GM18951 (cell line): ENCODE measurements around the gene ZBTB37.
"Not testable (repeated sequence)": the region's sequence is repeated elsewhere in the genome, so short reads cannot be mapped to it uniquely, and the experiment has no call there.

Experiments
- POLR2A ChIP-seq: IDR thresholded peaks from 4 replicates; pipeline ENCODE4 v1.6.1; 2011; ENCODE audit warnings: mild to moderate bottlenecking; ENCODE audit not compliant: insufficient read length, insufficient read depth; ENCODE audit errors: extremely low read depth
- in situ Hi-C: fragments of 300-500 bp; cut with MboI; formaldehyde crosslinking; loops from one replicate; pipeline ENCODE4 v1.12.0; 2022; ENCODE audit warnings: low sequenced_read_pairs, mixed read lengths, inconsistent platforms; ENCODE audit not compliant: unreplicated experiment

ZBTB37 gene

GRCh38 chr1:173871091-173871490 is 2.9 kb downstream of the ZBTB37 start:
- in situ Hi-C loops = no loop called here
- no peak for TF ChIP-seq POLR2A

- no peak for TF ChIP-seq POLR2A
- in situ Hi-C loops = no loop called here
Observed at GRCh38 chr1:173871500-173871899, 3.3 kb downstream of the ZBTB37 start.

GRCh38 chr1:173876732-173877131 is 8.6 kb downstream of the ZBTB37 start:
- no peak for TF ChIP-seq POLR2A
- in situ Hi-C loops = no loop called here

GRCh38 chr1:173878251-173878650 is 10.1 kb downstream of the ZBTB37 start:
- in situ Hi-C loops = no loop called here

GRCh38 chr1:173881117-173881516 is 12.9 kb downstream of the ZBTB37 start:
- in situ Hi-C loops = not testable (repeated sequence)

More at GRCh38 chr1:173878251-173878650, 10.1 kb downstream of the ZBTB37 start:
- no peak for TF ChIP-seq POLR2A

GRCh38 chr1:173884701-173885100 is 16.5 kb downstream of the ZBTB37 start:
- in situ Hi-C loops = no loop called here
- no peak for TF ChIP-seq POLR2A

- TF ChIP-seq POLR2A = no peak
- in situ Hi-C loops = no loop called here
Observed at GRCh38 chr1:173886746-173887611, 18.8 kb downstream of the ZBTB37 start.

GRCh38 chr1:173887627-173888026 is 19.4 kb downstream of the ZBTB37 start:
- no peak for TF ChIP-seq POLR2A
- in situ Hi-C loops = no loop called here

GRCh38 chr1:173888749-173889148 is 20.6 kb downstream of the ZBTB37 start:
- TF ChIP-seq POLR2A = no peak
- in situ Hi-C loops = no loop called here

- TF ChIP-seq POLR2A = no peak
- in situ Hi-C loops = no loop called here
Observed at GRCh38 chr1:173889885-173890284, 21.7 kb downstream of the ZBTB37 start.

GRCh38 chr1:173893611-173894010 is 25.4 kb downstream of the ZBTB37 start:
- in situ Hi-C loops = no loop called here
- no peak for TF ChIP-seq POLR2A

GRCh38 chr1:173894189-173894588 is 26.0 kb downstream of the ZBTB37 start:
- no peak for TF ChIP-seq POLR2A
- in situ Hi-C loops = no loop called here

GRCh38 chr1:173900427-173900826 is 32.2 kb downstream of the ZBTB37 start:
- no peak for TF ChIP-seq POLR2A
- in situ Hi-C loops = no loop called here

GRCh38 chr1:173900992-173901391 is 32.8 kb downstream of the ZBTB37 start:
- no peak for TF ChIP-seq POLR2A
- in situ Hi-C loops = no loop called here
